HCT116 (cell line): Measurements from ENCODE around the gene HSD3B2. TPM values are rescaled to one million over a fixed set of nuclear protein-coding genes. Genes with fewer than 3 reads are reported as not detected.

ENCODE experiments used
- ATAC-seq: fragments of 200-7000 bp; cut with Tn5 transposase; 2 replicates; pipeline ENCODE4 v1.9.1; 2020; ENCODE audit warnings: mild to moderate bottlenecking, moderate library complexity
- BruUV-seq: library from RNA; stranded (reverse); fragments of 400-500 nt; replicated peaks from 2 replicates; lab custom pipeline; 2021; lab: Mats Ljungman, UMichigan
- CTCF ChIA-PET: fragments of 300-600 bp; sonication (Branson Sonifier 250); formaldehyde crosslinking; loops from one replicate; lab custom pipeline; 2021; ENCODE audit warnings: antibody characterized with exemption; lab: Charles Lee
- POLR2A ChIA-PET: fragments of 300-600, 350-600 bp; sonication (Branson Sonifier 250); formaldehyde crosslinking; loops from one replicate; lab custom pipeline; 2021; ENCODE audit warnings: antibody characterized with exemption; lab: Charles Lee
- RAD21 ChIA-PET, 2 experiments: fragments of 300-600 bp; sonication (Branson Sonifier 250); formaldehyde crosslinking; loops; one replicate each; lab custom pipeline; 2023; ENCODE audit warnings: low total read pairs in 2 of 2; ENCODE audit not compliant: uncharacterized antibody in 2 of 2, unreplicated experiment in 2 of 2, low non-redundant PET in 1 of 2; lab: Charles Lee
- DNase-seq: peaks from one replicate; pipeline ENCODE4 v3.0.0-alpha.2; 2010; ENCODE audit warnings: low read depth, low spot score
- H2AFZ ChIP-seq: fragments of 200-600 bp; shearing (Covaris generic), sonication (generic); 2 replicates; pipeline ENCODE4 v1.6.1; 2017; ENCODE audit warnings: low read depth, mixed run types, mixed read lengths, antibody characterized with exemption, low read length; ENCODE audit not compliant: poor library complexity, severe bottlenecking
- H3K27ac ChIP-seq: 2 replicates; pipeline ENCODE4 v1.5.1; 2012; ENCODE audit warnings: low read depth, low read length
- H3K27me3 ChIP-seq: fragments of 200-600 bp; sonication (generic); 2 replicates; pipeline ENCODE4 v1.6.1; 2016; ENCODE audit warnings: mixed run types, low read length, mixed read lengths; ENCODE audit not compliant: insufficient read depth
- H3K36me3 ChIP-seq, 2 experiments: fragments of 200-500 bp in 1 of 2; fragments of 200-600 bp in 1 of 2; sonication (Bioruptor generic) in 1 of 2; sonication (generic) in 1 of 2; 2 replicates each; pipeline versions ENCODE4 v1.5.1 to v1.6.1; 2014 to 2016; ENCODE audit warnings: low read length in 2 of 2, inconsistent platforms in 1 of 2, mixed read lengths in 1 of 2, mixed run types in 1 of 2; ENCODE audit not compliant: insufficient read depth in 2 of 2, control insufficient read depth in 1 of 2
- H3K4me1 ChIP-seq, 2 experiments: fragments of 200-600 bp in 1 of 2; sonication (generic) in 1 of 2; 2 replicates each; pipeline versions ENCODE4 v1.5.1 to v1.6.1; 2012 to 2017; ENCODE audit warnings: low read length in 2 of 2, inconsistent platforms in 1 of 2, mild to moderate bottlenecking in 1 of 2, mixed read lengths in 1 of 2, mixed run types in 1 of 2, moderate library complexity in 1 of 2; ENCODE audit not compliant: insufficient read depth in 2 of 2, control insufficient read depth in 1 of 2
- H3K4me2 ChIP-seq: fragments of 200-600 bp; sonication (generic); 2 replicates; pipeline ENCODE4 v1.6.1; 2017; ENCODE audit warnings: mixed run types, low read length, mixed read lengths
- H3K4me3 ChIP-seq, 2 experiments: fragments of 200-600 bp in 1 of 2; sonication (generic) in 1 of 2; replicated peaks in 1 of 2; 2 replicates each; pipeline ENCODE4 v1.5.1; 2011 to 2016; ENCODE audit warnings: low read length in 2 of 2, control low read depth in 1 of 2, low read depth in 1 of 2, mild to moderate bottlenecking in 1 of 2, mixed read lengths in 1 of 2, mixed run types in 1 of 2
- H3K79me2 ChIP-seq: fragments of 200-600 bp; sonication (generic); 2 replicates; pipeline ENCODE4 v1.6.1; 2017; ENCODE audit warnings: mild to moderate bottlenecking, mixed run types, low read length, moderate library complexity, mixed read lengths; ENCODE audit not compliant: insufficient read depth
- H3K9ac ChIP-seq: fragments of 200-600 bp; sonication (generic); 2 replicates; pipeline ENCODE4 v1.6.1; 2016; ENCODE audit warnings: low read length, mixed read lengths
- H3K9me2 ChIP-seq: fragments of 200-600 bp; sonication (generic), shearing (Covaris generic); 2 replicates; pipeline ENCODE4 v1.6.1; 2017; ENCODE audit warnings: mixed run types, mild to moderate bottlenecking, moderate library complexity; ENCODE audit not compliant: insufficient read depth
- H3K9me3 ChIP-seq, 2 experiments: fragments of 200-500 bp in 1 of 2; fragments of 200-600 bp in 1 of 2; sonication (Bioruptor generic) in 1 of 2; sonication (generic) in 1 of 2; 2 replicates each; pipeline ENCODE4 v1.6.1; 2014 to 2017; ENCODE audit warnings: low read length in 2 of 2, mixed read lengths in 2 of 2, inconsistent platforms in 1 of 2, low read depth in 1 of 2, mild to moderate bottlenecking in 1 of 2, mixed run types in 1 of 2, moderate library complexity in 1 of 2; ENCODE audit not compliant: control insufficient read depth in 1 of 2, insufficient read depth in 1 of 2
- H4K20me1 ChIP-seq: fragments of 200-600 bp; sonication (generic), shearing (Covaris generic); 2 replicates; pipeline ENCODE4 v1.6.1; 2017; ENCODE audit warnings: mixed run types, mild to moderate bottlenecking, moderate library complexity; ENCODE audit not compliant: insufficient read depth
- CBX3 ChIP-seq: IDR thresholded peaks from 2 replicates; pipeline ENCODE4 v1.6.1; 2012; ENCODE audit warnings: low read depth
- CEBPB ChIP-seq: IDR thresholded peaks from 2 replicates; pipeline ENCODE4 v1.6.1; 2012; ENCODE audit warnings: low read depth
- EGR1 ChIP-seq: IDR thresholded peaks from 2 replicates; pipeline ENCODE4 v1.6.1; 2012; ENCODE audit warnings: low read depth
- ELF1 ChIP-seq: IDR thresholded peaks from 2 replicates; pipeline ENCODE4 v1.6.1; 2012; ENCODE audit warnings: low read depth, borderline replicate concordance
- EZH2phosphoT487 ChIP-seq: fragments of 200-600 bp; IDR thresholded peaks from 2 replicates; pipeline ENCODE4 v1.6.1; 2018; ENCODE audit warnings: antibody characterized with exemption, borderline replicate concordance
- FOSL1 ChIP-seq: IDR thresholded peaks from 2 replicates; pipeline ENCODE4 v1.6.1; 2012; ENCODE audit warnings: low read depth
- POLR2A ChIP-seq: IDR thresholded peaks from 2 replicates; pipeline ENCODE4 v1.7.0; 2011; ENCODE audit warnings: borderline replicate concordance; ENCODE audit not compliant: insufficient read depth, insufficient read length; ENCODE audit errors: extremely low read depth
- POLR2AphosphoS5 ChIP-seq: IDR thresholded peaks from 2 replicates; pipeline ENCODE4 v1.6.1; 2011; ENCODE audit warnings: mild to moderate bottlenecking, low read depth, low read length, moderate library complexity
- RAD21 ChIP-seq: IDR thresholded peaks from 2 replicates; pipeline ENCODE4 v1.6.1; 2012; ENCODE audit warnings: low read depth, mild to moderate bottlenecking
- REST ChIP-seq: IDR thresholded peaks from 2 replicates; pipeline ENCODE4 v1.6.1; 2012; ENCODE audit warnings: low read depth
- SP1 ChIP-seq: IDR thresholded peaks from 2 replicates; pipeline ENCODE4 v1.6.1; 2012; ENCODE audit warnings: low read depth
- SRF ChIP-seq: IDR thresholded peaks from 2 replicates; pipeline ENCODE4 v1.6.1; 2012; ENCODE audit warnings: low read depth
- TCF7L2 ChIP-seq: IDR thresholded peaks from 2 replicates; pipeline ENCODE4 v1.7.0; 2011; ENCODE audit warnings: borderline replicate concordance, inconsistent platforms; ENCODE audit not compliant: insufficient read depth, insufficient read length; ENCODE audit errors: extremely low read depth
- YY1 ChIP-seq: IDR thresholded peaks from 2 replicates; pipeline ENCODE4 v1.6.1; 2011; ENCODE audit warnings: low read length, low read depth, moderate library complexity, mild to moderate bottlenecking; ENCODE audit not compliant: insufficient replicate concordance; ENCODE audit errors: extremely low read depth
- ZBTB33 ChIP-seq: IDR thresholded peaks from 2 replicates; pipeline ENCODE4 v1.6.1; 2011; ENCODE audit warnings: mild to moderate bottlenecking, low read length, moderate library complexity; ENCODE audit not compliant: insufficient replicate concordance; ENCODE audit errors: extremely low read depth
- ZFX ChIP-seq: fragments of 450-650 bp; IDR thresholded peaks from 2 replicates; pipeline ENCODE4 v1.6.1; 2017
- ZNF274 ChIP-seq: fragments of 200-500 bp; sonication (Bioruptor generic); IDR thresholded peaks from 2 replicates; pipeline ENCODE4 v1.6.1; 2014; ENCODE audit warnings: mild to moderate bottlenecking, low read depth, low read length, inconsistent platforms
- intact Hi-C: fragments of 100-400 bp; cut with micrococcal nuclease; formaldehyde crosslinking; loops from 2 replicates; pipeline ENCODE4 v1.10.0; 2022
- total RNA-seq: library from RNA; stranded (reverse); gene quantifications from one replicate; pipeline ENCODE4 v1.2.1, GENCODE V29; 2021; ENCODE audit not compliant: unreplicated experiment

Gene HSD3B2
- total RNA-seq, 1 experiment from 2014 or later: 1.4 TPM

- intact Hi-C loops: no loop called here
- Histone ChIP-seq H3K4me3 (no peak overlapping the region), H3K4me2 (no peak overlapping the region), H3K9me2 (no peaks in the 10 kb centered on the region), H3K27me3 (peaks cover 42% of the 10 kb centered on the region), H3K4me1 (no peaks in the 10 kb centered on the region), H3K79me2 (no peaks in the 10 kb centered on the region), H4K20me1 (no peaks in the 10 kb centered on the region), H2AFZ (no peak overlapping the region), H3K9me3 (no peaks in the 10 kb centered on the region), H3K27ac (no peak overlapping the region), H3K9ac (no peak overlapping the region), H3K36me3 (no peaks in the 10 kb centered on the region)
- ChIA-PET RAD21 (interaction anchor here in 1 of 2 experiments (0.7 kb wide), 1 partner anchor 1296 kb away, joined by 3 read pairs; no protein-coding TSS in a partner anchor), POLR2A (no interaction called here), CTCF (no interaction called here)
- BruUV-seq: no TSS peak
- ATAC-seq (no peak), DNase-seq (no peak)
- no peak for TF ChIP-seq CBX3
- TF ChIP-seq FOSL1: no peak
- TF ChIP-seq EGR1: no peak
- TF ChIP-seq SP1: no peak
- TF ChIP-seq ELF1: no peak
- no peak for TF ChIP-seq TCF7L2
- TF ChIP-seq POLR2AphosphoS5: no peak
- no peak for TF ChIP-seq EZH2phosphoT487
- no peak for TF ChIP-seq ZNF274
- TF ChIP-seq CEBPB: no peak
- TF ChIP-seq SRF: no peak
- no peak for TF ChIP-seq YY1
- TF ChIP-seq ZBTB33: no peak
- no peak for TF ChIP-seq REST
- TF ChIP-seq ZFX: no peak
- TF ChIP-seq POLR2A: no peak
- TF ChIP-seq RAD21: no peak
Measured at GRCh38 chr1:119440721-119441307, 25.9 kb downstream of the HSD3B2 start.
